Activated CD4-positive, alpha-beta memory T cell treated with anti-CD3 and anti-CD28 coated beads, Interleukin-2, amount 10 ng/mL, durations not matched to agents 7 days and 5 days (primary cell): ENCODE measurements around the gene AGGF1. TPM values are rescaled to one million over a fixed set of nuclear protein-coding genes. Genes with fewer than 3 reads are reported as not detected.

Experiments used
- total RNA-seq, 2 experiments: library from RNA; stranded (reverse); gene quantifications; one replicate each; pipeline ENCODE4 v1.2.3, GENCODE V29; 2021

AGGF1 gene
- total RNA-seq, 2 experiments from 2014 or later = 26.4 to 28.6 TPM

Other genes with a start within 250 kb of the AGGF1 start
- under 1 TPM; 0.78 to 0.81 TPM for gene F2RL1, start 211.4 kb upstream of the AGGF1 start, total RNA-seq
- 1 to 10 TPM; 2.5 to 2.6 TPM for gene S100Z, start 180.4 kb upstream of the AGGF1 start, total RNA-seq
- under 1 TPM; 0.10 to 0.43 TPM for gene CRHBP, start 77.4 kb upstream of the AGGF1 start, total RNA-seq
- under 1 TPM; 0.45 to 0.85 TPM for gene ZBED3, start 56.9 kb downstream of the AGGF1 start, total RNA-seq
- gene PDE8B, start 180.3 kb downstream of the AGGF1 start, total RNA-seq = under 1 TPM in 1 of 2 experiments, not detected in 1; 0.05 TPM